ENCODE results near the gene PCNX2.
"Not testable (repeated sequence)": the region's sequence is repeated elsewhere in the genome, so short reads cannot be mapped to it uniquely, and the experiment has no call there.

PCNX2 gene

DNA sequence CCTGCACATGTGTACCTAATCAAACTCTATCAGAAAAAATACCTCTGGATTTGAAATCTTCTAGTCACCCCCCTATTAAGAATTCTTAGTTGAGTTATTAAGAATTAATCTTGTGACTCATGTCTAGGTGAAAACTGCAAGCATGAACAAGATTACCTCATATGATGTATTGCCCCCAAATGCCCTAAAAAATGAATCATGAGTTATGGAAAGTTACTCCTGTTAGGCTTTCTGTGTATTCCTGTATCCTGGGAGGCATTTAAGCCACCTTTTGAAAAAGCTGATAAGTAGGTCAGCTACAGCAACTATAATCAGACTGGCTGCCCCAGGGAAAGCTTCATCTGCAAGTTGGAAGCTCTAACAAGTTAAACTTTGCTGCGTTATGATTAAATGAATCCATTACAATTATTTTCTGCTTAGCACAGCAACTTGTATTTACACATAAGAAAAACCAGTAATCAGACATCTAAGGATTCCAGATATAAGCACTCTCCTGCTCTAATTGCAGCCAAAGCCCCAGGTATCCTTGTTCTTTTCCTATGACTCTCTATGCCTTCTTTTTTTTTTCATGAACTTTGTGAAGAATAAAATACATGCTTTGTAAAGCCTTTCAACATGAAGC, 197.5 kb downstream of the PCNX2 start:
- DNase-seq: no peak

DNA sequence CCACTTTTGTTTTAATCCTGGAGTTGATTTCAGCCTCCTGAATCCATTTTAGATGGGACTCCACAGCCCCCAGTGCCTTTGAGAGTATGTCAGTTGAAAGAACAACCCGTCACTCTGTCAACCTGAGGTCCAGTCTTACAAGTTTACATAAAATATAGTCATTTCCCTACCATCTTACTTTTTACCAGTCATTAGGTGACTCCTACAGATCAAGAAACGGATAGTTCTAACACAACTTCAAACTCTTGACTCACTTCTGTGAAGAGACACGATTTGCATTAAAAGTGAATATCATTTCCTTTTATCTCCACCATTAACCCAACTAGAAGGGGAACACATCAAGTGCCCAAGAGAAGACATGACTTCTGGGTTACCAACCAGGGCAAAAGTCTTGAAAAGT, 198.0 kb downstream of the PCNX2 start:
- DNase-seq: no peak

DNA sequence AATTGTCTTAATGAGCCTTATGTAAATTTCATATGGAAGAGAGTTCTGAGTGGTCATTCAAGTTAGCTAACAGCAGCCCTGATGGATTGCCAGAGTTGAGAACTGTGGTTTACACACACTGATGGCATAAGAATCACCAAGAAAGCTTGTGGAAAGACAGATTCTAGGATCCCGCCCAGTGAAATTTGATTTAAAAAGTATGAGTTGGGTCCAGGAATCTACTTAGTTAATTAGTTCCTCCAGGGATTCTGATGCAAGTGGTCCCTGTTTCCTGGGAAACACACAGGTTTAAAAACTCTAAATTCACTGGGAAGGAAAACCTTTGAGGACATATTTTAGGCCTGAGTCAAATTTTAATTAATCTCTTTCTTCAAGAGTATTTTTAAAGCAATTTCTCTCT, 200.8 kb downstream of the PCNX2 start:
- no peak for DNase-seq

DNA sequence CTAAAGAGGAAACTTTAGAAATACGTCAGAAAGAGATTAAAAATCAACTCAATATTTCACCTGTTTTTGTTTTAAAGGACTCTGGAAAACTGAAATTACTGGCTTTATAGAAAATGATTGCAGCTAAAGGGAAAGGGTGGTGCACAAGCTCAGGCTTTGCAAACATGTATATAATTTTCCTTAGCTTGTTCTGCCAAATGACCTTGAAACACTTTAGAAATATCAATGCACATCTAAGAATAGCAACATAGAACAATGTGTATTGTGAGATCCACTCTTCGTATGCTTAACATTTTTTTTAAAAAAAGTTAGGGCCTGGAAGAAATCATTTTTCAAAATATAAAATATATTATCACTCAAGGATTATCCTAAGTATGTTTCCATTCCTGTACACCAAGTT, 201.3 kb downstream of the PCNX2 start:
- DNase-seq: no peak

DNA sequence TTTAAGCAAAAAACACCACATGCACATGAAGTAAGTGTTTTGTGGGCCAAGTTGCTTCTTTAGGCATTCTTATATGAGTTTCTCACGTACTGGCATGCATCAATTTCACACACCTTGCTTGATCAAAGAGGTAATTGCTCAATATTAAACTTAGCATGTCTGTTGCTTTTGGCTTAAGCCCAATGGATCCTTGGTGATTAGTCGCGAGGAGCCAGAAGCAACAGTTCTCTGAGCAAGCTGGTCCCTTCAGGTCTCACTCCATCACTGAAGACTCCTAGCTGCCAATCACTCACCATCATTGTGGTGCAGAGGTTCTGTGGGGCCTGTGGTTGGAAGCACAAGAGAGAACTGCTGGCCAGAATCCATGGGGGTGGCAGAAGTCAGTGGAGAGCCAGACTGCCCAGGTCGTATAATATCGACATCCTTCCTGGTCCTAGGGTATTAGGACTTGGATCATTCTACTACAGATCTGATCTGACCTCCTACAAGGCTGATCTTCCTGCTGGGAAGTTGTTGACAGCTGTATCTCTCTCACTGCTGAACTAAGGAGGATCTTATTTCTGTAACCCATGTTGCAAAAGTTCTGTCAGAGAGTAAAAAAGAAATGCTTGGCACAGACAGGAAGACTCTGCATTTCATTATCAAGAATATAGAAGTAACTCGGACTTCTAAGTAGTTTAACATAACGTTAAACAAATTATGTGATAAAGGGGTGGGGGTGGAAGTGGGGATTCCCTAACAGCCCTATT, 204.6 kb downstream of the PCNX2 start:
- no peak for DNase-seq

DNA sequence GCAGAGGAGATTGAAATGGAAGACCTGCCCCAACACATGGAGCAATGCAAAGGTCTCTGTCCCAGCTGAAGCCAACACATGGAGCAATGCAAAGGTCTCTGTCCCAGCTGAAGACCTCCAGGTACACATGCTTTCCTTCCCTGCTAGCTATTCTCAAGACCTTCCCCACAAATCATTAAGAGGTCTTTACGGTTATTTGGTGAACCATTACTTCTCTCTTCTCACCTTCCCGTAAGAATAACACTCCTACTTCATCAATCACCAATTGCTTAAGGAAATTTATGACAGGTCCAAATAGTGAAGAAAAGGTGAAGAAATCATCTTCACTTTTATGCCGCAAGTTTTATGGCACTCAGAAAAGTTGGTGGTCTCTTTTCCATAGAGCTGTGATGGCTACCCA, 206.3 kb downstream of the PCNX2 start:
- no peak for DNase-seq

DNA sequence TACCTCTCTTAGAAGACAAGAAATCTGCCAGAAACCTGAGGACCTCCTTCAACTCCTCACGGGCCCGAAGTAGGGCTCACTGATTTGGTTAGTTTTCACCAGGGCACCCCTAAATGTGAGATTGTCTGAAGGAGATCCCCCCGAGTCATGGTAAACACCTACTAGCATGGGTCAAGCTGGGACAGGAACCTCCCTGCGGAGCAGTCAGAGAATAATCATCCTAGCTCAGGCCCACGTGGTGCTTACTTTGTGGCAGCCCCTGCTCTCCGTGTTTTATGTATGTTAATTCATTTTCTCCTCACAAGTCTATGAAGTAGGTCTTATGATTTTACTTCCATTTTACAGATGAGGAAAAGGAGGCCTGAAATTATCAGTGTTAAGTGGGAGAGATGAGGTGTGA, 206.9 kb downstream of the PCNX2 start:
- DNase-seq: no peak

DNA sequence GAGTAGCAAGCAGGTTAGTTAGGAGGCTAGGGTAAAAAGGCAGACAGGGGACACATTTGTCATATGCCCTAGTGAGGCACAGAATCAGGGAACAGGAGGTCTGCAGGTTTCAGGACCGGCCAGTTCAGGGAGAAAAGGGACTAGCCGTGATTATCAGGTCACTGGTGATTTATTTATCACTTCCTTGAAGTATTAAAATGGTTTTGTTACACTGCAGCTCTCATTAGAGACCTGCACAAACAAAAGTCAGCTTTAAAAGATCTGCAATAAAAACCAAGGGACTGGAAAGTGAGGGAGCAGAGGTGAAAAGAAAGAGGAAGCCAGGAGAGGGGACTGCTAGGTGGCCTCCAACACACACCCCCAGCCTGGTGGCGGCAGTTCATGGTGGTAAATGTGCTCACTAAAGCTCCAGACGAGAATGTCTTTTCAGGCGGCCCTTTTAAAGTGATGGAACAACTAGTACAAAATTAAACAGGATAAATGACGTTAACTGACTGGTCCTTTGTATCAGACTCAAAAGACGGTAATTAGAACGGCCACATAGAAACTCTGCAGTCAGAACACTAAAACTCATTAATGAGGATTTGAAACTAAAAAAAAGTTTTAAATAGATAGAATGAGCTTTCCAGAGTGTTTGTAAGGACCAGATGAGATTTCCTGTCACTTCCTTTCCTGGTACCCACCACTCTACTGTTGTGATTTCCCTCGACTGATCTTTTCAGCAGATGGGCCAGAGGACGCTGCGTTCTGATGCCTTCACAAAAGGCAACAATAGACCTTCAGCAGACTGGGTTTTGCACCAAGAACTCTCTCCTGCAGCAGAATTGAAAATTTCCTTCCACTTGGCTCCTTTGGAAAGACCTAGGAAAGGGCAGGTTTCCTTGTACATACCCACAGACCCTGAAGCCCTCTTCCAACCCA, 208.3 kb downstream of the PCNX2 start:
- peak; percentile 39 for DNase-seq

DNA sequence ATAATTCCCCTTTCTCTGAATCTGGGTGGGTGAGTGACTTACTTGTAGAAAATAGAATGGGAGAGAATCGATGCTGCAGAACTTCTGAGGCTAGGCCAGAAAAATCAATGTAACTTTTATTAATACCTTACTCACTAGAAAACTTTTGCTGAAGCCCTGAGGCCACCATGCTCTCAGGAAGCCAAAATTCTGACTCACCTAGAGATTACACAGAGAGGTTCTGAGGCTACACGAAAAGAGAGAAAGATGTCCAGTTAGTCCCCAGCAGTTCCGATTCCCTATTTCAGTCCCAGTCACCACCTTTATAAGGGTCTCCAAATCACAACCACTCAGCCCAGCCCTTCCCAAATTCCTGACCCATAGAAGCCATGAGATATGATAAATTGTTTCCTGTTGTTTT, 210.0 kb downstream of the PCNX2 start:
- DNase-seq: no peak

DNA sequence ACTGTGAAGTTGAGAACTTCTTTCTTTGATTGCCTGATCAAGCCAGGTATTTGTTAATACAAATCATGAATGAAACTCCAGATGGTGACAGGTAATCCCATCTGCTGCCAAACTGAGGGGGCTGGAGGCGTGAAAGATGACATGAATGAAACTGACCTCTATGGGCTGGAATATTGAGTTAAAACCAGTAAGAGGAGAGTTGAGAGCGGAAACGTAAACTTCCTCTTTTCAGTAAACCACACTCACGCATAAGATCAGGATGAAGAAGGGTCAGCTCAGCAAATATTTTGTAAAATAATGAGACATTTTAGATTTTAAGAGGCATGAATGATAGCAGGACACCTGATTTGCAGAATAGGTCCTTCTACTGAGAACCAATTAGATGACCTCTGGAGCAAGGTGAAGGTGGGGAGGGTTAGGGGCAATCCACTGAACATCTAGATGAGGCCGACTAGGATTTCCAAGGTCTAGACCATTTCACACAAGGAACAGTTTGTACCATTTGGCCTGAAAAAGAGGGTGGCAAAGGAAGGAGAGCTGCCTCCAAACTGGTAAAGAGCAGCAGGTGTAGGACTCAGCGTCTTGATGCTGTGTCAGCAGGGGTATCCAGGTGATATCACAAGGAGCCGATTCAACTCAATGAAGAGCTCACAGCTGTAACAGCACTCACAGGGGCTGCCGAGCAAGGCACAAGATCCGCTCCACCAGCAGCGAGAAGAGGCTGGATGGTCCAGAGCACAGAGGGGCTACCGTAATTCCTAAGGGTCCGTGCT, 212.6 kb downstream of the PCNX2 start:
- peak; percentile 91 for DNase-seq

DNA sequence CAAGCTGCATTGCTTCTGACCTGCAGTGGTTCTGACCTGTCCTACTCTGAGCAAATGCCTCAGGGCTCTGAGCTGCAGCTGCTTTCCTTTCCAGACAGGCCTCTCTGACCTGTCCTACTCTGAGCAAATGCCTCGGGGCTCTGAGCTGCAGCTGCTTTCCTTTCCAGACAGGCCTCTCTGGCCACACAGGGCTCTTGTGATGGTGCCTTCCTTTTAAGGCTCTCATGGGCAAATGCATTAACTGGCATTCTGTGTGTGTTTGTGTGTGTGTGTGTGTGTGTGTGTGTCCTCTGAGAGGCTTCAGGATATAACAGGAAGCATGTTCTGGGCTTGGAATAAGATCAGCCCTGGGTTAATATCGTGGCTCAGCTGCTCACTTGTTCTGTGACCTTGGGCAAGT, 213.8 kb downstream of the PCNX2 start:
- DNase-seq: peak; percentile 54

DNA sequence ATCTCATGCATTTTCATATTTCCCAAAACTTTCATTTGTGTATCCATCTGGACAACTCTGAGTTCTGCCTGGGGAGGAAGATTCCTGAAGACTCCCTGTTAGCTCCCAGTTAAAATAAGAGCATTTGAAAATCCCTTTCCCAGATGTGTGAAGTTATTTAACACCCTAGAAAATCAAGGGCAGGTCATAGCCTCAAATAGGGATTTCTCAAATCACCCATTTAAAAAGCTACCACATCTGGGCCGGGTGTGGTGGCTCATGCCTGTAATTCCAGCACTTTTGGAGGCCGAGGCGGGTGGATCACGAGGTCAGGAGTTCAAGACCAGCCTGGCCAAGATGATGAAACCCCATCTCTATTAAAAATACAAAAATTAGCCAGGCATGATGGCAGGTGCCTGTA, 214.7 kb downstream of the PCNX2 start:
- not testable (repeated sequence) for DNase-seq

DNA sequence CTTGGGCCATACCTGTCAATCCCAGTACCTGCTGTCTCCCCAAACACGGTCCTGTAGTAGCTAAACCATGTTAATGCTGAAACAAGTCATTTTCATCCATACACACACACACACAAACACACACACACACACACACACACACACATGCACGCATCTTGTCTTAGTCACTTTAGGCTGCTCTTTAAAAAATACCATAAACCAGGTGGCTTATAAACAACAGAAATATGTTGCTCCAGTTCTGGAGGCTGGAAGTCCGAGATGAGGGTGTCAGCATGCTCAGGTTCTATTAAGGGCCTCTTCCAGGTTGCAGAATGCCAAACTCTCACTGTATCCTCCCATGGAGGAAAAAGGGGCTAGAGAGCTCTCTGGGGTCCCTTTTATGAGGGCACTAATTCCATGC, 215.2 kb downstream of the PCNX2 start:
- DNase-seq: no peak

DNA sequence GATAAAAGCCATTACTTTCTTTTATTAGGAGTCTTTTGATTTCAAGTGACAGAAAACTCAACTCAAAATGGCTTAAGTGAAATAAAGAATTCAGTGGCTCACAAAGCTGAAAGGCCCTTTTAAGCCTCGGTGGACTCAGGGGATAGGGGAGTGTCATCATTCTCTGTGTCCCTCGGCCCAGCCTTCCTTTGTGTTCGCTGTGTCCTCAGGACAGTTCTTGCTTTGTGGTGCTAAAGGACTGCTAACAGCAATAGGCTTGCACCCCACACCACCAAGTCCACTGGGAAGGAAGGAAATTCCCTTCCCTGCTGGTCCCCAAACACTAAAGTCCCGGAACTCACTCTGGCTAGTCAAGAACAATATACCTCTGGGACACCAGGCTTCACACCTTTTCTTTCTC, 216.0 kb downstream of the PCNX2 start:
- DNase-seq: no peak

DNA sequence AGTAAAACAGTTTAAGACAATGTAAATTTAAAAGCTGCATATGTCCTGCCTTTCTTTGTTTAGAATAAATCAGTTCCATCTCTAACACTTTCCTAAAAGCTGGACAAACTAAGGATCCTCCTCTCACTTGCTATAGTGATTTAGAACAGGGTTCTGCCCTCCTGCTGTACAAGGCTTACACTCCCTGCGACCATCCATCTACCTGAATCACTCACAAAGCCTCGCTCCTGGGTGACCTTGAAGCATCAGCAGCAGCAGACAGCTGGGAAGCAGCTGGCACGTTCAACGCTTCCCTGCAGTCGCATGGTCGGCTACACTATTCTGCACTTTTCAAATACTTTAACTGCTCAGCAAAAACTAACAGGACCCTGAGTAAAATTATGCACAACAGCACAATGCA, 217.1 kb downstream of the PCNX2 start:
- no peak for DNase-seq

DNA sequence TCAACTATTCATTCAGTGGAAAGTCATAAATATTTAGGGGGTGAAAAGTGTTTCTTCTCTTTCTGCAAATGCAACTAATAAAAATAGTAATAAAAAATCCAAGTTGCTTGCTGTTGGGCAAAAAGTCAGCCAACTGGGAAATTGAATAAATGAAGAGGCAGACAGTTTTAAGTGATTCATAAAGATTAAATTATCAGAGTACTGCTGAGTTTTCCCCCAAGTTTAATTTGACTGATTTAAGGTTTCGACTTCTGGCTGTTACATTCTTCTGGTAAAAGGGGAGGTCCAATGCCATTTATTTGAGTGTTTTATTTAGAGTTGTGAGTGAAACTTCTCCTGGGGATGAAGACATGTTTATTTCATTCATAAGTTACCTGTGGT, 219.6 kb downstream of the PCNX2 start:
- DNase-seq: no peak

DNA sequence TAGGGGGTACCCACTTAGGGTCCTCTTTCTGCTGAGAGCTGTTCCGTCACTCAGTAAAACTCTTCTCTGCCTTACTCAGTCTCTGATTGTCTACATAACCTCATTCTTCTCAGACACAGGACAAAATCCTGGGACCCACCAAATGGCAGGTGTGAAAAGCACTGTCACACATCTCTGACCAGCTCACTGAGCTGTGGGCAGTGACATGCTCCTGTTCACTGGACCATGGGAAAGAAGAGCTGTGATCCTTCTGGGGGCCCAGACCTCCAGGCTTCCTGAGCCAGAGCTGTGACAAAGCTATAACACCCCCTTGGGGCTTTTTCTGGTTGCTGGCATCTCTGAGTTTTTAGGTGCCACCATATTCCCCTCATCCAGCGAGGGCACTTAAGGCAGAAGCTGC, 229.4 kb downstream of the PCNX2 start:
- DNase-seq: no peak

DNA sequence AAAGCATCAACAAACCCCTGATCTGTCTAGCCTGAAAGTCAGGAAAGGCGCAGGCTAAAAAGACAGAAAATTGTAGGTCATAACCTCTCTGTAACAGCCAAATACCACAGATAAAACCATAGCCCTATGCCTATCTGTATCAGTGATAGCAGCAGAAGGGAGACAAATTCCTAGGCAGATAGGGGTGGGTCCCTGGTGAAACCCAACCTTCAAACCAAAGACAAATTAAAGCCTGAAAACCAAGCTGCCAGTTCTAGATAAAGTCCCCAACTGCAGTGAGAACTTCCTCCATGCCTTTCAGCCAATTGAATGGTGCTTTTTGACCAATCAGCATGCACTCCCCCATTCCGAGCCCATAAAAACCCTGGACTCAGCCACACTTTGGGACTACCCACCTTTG, 229.8 kb downstream of the PCNX2 start:
- no peak for DNase-seq

DNA sequence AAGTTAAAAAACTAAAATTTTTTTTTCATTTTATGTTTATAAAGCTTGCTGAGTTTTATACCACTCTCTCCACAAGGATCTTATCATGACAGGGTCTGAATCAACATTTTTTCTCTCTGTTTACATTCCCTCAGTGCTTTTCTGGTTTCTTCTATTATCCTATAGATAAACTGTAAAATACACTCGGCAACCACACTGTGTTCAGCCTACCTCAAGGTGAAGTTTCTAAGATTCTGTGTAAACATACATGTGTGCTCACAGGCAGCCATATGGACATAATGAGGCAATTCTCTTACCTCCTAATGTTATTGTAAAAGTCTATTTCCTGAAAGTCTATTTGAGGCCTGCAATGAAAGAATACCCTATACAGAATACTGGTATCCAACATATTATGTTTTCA, 230.5 kb downstream of the PCNX2 start:
- DNase-seq: no peak

DNA sequence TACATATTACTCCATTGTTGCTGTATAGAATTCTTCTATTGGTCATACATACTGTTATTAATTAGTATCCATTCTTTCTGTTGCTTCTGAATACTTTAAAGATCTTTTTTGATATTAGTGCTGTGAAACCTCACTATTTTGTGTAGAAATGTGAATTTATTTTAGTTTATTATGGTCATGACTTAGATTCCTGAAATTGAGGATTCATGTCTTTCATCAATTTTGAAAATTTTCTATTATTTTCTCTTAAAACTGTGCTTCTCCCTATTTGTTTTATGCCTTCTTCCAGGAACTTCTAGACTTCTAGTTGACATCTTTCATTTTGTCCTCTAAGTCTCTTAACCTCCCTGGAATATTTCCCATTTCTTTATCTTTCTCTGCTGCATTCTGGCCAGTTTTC, 232.1 kb downstream of the PCNX2 start:
- DNase-seq: no peak

DNA sequence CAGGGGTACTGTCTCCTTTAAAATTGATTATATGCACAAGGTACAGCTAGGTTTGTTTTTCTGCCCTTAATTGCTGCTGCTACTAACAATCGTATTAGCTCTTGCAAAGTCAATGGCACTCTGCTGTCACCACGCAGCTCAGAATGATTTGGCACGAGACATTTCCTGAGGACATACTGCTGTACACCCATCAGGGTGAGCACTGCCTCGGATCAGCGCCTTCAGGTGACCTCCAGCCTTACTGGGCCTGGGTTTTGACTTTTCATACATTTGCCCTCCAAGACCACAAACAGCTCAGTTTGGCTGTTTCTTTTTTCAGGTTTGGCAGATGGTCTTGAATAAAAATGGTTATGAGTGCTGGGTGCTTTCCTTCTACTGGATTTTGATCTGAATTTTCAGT, 234.3 kb downstream of the PCNX2 start:
- DNase-seq: no peak

DNA sequence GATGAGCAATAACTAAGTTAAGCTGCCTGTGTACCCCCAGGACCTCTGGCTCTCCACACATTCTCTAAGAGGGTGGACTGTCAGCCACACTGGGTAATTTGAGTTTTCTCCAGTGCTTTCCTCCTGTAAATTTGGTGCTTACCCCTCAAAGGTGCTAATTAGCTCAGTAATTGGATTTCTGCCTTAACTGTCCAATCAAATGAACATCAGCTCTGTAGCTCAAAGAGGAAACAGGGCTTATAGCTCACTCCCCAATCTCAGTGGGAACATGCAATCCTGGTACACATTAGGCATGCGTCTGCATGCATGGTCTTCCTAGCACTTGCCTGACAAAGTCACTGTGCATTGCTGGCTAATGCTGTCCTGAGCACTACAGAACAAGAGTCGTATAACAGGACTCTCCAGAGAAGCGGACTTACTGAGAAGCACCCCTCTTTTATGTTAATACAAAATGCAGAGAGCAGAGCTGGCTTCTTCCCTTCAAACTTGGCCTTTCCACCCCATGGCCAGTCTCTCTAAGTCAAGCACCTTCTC, 235.0 kb downstream of the PCNX2 start:
- DNase-seq: no peak

DNA sequence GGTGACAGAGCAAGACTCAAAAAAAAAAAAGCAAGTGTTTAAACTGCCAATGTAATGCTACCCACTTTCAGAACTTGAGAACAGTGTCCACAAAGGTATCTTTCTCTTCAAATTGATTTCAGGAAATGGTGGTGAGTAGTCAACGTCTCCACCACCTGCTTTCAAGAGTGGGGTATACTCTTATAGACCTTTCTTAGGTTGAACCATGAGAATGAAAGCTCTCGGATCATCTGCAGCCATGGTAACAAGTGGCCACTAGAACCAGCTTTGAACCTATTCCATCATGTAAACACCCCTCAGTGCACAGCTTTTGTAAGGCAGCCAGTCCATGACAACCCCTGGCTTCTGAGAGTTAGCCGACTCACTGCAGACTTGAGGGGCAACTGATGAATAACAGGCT, 237.7 kb downstream of the PCNX2 start:
- no peak for DNase-seq
